GM18511 (cell line): ENCODE results near the gene MAP10.

ENCODE experiments used
- ATAC-seq: cut with Tn5 transposase; IDR thresholded peaks from one replicate; pipeline ENCODE4 v1.9.1; 2021; ENCODE audit warnings: mild to moderate bottlenecking, moderate library complexity; ENCODE audit not compliant: unreplicated experiment

Gene MAP10

GRCh38 chr1:232797856-232798510 is 7.2 kb upstream of the MAP10 start:
- no peak for ATAC-seq

GRCh38 chr1:232798920-232799319 is 6.3 kb upstream of the MAP10 start:
- no peak for ATAC-seq

GRCh38 chr1:232806186-232806510 is 932 bp downstream of the MAP10 start:
- ATAC-seq: no peak

- no peak for ATAC-seq
These were observed 5.6 kb downstream of the MAP10 start for GRCh38 chr1:232810856-232811255.

- ATAC-seq: no peak
These were observed 7.3 kb downstream of the MAP10 start for GRCh38 chr1:232812560-232812959.

- no peak for ATAC-seq
These were observed 7.9 kb downstream of the MAP10 start for GRCh38 chr1:232813097-232813496.

GRCh38 chr1:232813760-232814159 is 8.5 kb downstream of the MAP10 start:
- ATAC-seq: peak; percentile 65

GRCh38 chr1:232816324-232816723 is 11.1 kb downstream of the MAP10 start:
- no peak for ATAC-seq

- no peak for ATAC-seq
These were observed 12.8 kb downstream of the MAP10 start for GRCh38 chr1:232818040-232818439.

GRCh38 chr1:232820431-232820830 is 15.2 kb downstream of the MAP10 start:
- ATAC-seq: no peak

GRCh38 chr1:232822530-232822929 is 17.3 kb downstream of the MAP10 start:
- ATAC-seq: no peak

- no peak for ATAC-seq
These were observed 21.1 kb downstream of the MAP10 start for GRCh38 chr1:232826318-232826717.

- no peak for ATAC-seq
These were observed 25.4 kb downstream of the MAP10 start for GRCh38 chr1:232830661-232831060.

- no peak for ATAC-seq
These were observed 26.7 kb downstream of the MAP10 start for GRCh38 chr1:232831895-232832294.

- ATAC-seq: no peak
These were observed 28.9 kb downstream of the MAP10 start for GRCh38 chr1:232834066-232834465.

- ATAC-seq: no peak
These were observed 29.9 kb downstream of the MAP10 start for GRCh38 chr1:232835166-232835565.

- no peak for ATAC-seq
These were observed 31.9 kb downstream of the MAP10 start for GRCh38 chr1:232837087-232837486.

- ATAC-seq: no peak
These were observed 36.8 kb downstream of the MAP10 start for GRCh38 chr1:232841823-232842565.

GRCh38 chr1:232844791-232845190 is 39.6 kb downstream of the MAP10 start:
- no peak for ATAC-seq

GRCh38 chr1:232845406-232845955 is 40.3 kb downstream of the MAP10 start:
- ATAC-seq: no peak

GRCh38 chr1:232851532-232851931 is 46.3 kb downstream of the MAP10 start:
- ATAC-seq: no peak

- ATAC-seq: no peak
These were observed 49.0 kb downstream of the MAP10 start for GRCh38 chr1:232853994-232854797.
